GM12865 (cell line): ENCODE results near the gene RNASE1.

Source experiments
- DNase-seq: peaks from one replicate; pipeline ENCODE4 v3.0.0; 2010; ENCODE audit warnings: low read depth
- H3K4me3 ChIP-seq: 2 replicates; pipeline ENCODE4 v1.5.1; 2011; ENCODE audit warnings: mild to moderate bottlenecking, low read depth, low read length, control low read depth
- CTCF ChIP-seq: IDR thresholded peaks from 2 replicates; pipeline ENCODE4 v1.5.1; 2011; ENCODE audit warnings: low read length, control low read depth, low read depth, inconsistent platforms; ENCODE audit not compliant: insufficient read depth; ENCODE audit errors: missing control alignments

Gene RNASE1

GRCh38 chr14:20802341-20803084 is at the start of gene RNASE1:
Gene RNASE1, minus strand, starts transcription at chr14:20802844. Its CDS starts 776 bp downstream, at chr14:20802068.
- TF ChIP-seq CTCF = no peak
- H3K4me3 ChIP-seq = no peak within 1 kb of the TSS
- DNase-seq = no peak

DNA sequence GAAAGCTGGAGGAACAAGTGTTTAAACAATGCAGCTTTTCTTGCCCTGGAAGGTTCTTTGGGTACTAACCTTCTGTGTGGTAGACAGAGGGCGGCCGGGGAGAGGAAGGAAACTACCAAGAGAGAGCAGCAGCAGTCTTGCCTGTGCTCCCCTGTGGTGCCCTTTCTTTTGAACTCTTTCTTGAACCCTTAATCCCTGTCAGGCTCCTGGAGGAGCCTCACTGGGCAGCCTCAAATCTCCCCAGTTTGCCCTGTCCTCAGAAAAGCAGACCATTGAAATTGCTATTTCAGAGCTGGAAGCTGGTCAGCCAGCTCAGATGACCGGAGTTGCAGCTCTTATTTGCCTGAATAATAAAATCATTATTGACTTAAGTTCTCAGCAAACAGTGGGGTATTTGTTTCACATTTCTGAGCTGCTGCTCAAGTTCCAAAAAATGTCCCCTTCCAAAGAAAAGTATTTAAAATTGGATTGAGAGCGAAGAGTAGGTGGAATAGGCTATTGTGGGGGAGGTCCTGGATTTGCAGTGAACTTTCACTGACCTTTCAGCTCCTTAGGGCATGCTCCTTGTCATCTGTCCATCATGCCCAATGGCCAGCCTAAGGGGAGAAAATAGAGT is 46.4 kb upstream of the RNASE1 start:
- DNase-seq = no peak
- H3K4me3 ChIP-seq = no peak overlapping the region
- no peak for TF ChIP-seq CTCF

DNA sequence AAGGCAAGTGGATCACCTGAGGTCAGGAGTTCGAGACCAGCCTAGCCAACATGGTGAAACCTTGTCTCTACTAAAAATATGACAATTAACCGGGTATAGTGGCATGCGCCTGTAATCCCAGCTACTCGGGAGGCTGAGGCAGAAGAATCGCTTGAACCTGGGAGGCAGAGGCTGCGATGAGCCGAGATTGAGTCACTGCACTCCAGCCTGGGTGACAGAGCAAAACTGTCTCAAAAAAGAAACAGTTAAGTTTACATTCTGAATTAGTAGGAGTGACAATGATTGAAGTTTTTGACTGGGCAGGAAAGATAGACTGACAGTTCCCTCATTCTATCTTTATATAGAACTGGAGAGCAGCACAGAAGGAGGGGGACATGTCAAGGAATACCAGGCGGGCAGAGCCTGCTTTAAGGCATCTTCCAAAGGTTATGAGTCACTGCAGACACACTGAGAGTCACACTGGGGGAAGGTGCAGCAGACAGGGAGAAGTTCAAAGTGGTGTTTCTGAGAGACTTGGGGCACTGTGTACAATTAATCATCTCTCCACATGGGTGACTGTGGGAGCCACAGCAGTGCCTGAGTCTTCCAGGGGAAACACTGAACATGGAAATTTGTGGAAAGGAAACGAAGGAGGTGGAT is 45.8 kb upstream of the RNASE1 start:
- no peak for TF ChIP-seq CTCF
- DNase-seq = no peak
- H3K4me3 ChIP-seq = no peak overlapping the region

- H3K4me3 ChIP-seq = no peak overlapping the region
- no peak for DNase-seq
- no peak for TF ChIP-seq CTCF
Measured at GRCh38 chr14:20846560-20846959, 43.9 kb upstream of the RNASE1 start.

- H3K4me3 ChIP-seq = no peak overlapping the region
- no peak for TF ChIP-seq CTCF
- DNase-seq = no peak
Measured at GRCh38 chr14:20841096-20841495, 38.5 kb upstream of the RNASE1 start.

- H3K4me3 ChIP-seq = no peak overlapping the region
- DNase-seq = no peak
- TF ChIP-seq CTCF = no peak
Measured at GRCh38 chr14:20837831-20838230, 35.2 kb upstream of the RNASE1 start.
